Parathyroid adenoma (tissue), 2 donors: ENCODE data around the gene TUBB3.
"Not testable (repeated sequence)": the region's sequence is repeated elsewhere in the genome, so short reads cannot be mapped to it uniquely, and the experiment has no call there.

Experiments used
- H2AFZ ChIP-seq: fragments of 300-600 bp; sonication (generic); one replicate; pipeline ENCODE4 v1.7.0; 2017; ENCODE audit warnings: antibody characterized with exemption, mild to moderate bottlenecking
- H3K27ac ChIP-seq: fragments of 300-600 bp; sonication (generic); one replicate; pipeline ENCODE4 v1.7.0; 2017
- H3K27me3 ChIP-seq: fragments of 300-600 bp; sonication (generic); one replicate; pipeline ENCODE4 v1.7.0; 2017; ENCODE audit warnings: low read length; ENCODE audit not compliant: control insufficient read depth, insufficient read depth
- H3K36me3 ChIP-seq: fragments of 300-600 bp; sonication (generic); one replicate; pipeline ENCODE4 v1.7.0; 2017; ENCODE audit warnings: low read length; ENCODE audit not compliant: control insufficient read depth, insufficient read depth
- H3K4me1 ChIP-seq: fragments of 300-600 bp; sonication (generic); one replicate; pipeline ENCODE4 v1.7.0; 2017; ENCODE audit warnings: control low read depth
- H3K4me2 ChIP-seq: fragments of 300-600 bp; sonication (generic); one replicate; pipeline ENCODE4 v1.7.0; 2017; ENCODE audit warnings: low read length
- H3K4me3 ChIP-seq: fragments of 300-600 bp; sonication (generic); one replicate; pipeline ENCODE4 v1.7.0; 2017; ENCODE audit warnings: low read depth, low read length
- H3K79me2 ChIP-seq: fragments of 300-600 bp; sonication (generic); one replicate; pipeline ENCODE4 v1.7.0; 2017; ENCODE audit warnings: control low read depth
- H3K9ac ChIP-seq: fragments of 300-600 bp; sonication (generic); one replicate; pipeline ENCODE4 v1.7.0; 2017; ENCODE audit warnings: mild to moderate bottlenecking
- H3K9me3 ChIP-seq: fragments of 300-600 bp; sonication (generic); one replicate; pipeline ENCODE4 v1.7.0; 2017; ENCODE audit warnings: low read length; ENCODE audit not compliant: control insufficient read depth
- TF ChIP-seq, protein P1 (sequence below): fragments of 300-600 bp; sonication (generic); IDR thresholded peaks from one replicate; pipeline ENCODE4 v1.7.0; 2017; ENCODE audit warnings: antibody characterized with exemption, mild to moderate bottlenecking
- donor health status: primary hyperparathyroidism.

Gene TUBB3

DNA sequence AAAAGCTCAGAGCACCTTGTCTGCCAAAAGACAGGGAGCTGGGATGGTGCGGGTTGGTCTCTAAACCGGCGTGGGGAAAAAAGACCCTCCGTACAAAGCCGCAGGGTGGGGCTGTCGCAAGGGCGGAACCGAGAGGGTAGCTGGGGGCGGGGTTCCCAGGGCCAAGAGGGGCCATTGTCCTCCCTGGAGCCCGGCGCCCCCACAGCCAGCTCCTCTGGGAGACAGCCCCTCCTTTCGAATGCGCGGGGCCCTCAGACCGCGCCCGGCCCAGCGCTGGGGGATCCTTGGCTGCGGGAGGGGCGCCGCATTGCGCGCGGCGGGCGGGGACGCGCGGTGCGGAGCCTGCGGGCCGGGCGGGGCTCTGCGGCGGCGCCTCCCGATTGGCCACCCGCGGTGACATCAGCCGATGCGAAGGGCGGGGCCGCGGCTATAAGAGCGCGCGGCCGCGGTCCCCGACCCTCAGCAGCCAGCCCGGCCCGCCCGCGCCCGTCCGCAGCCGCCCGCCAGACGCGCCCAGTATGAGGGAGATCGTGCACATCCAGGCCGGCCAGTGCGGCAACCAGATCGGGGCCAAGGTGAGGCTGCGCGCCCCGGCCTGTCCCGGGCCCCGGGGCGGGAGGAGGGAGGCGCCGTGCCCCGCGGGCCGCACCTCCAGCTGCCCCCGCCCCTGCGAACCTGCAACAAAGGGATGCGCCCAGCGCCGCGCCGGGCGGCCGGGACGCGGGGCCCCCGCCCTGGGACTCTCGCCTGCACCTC, at the start of gene TUBB3:
Gene TUBB3 (plus strand): TSS at position 459 of the 756 bp plus-strand sequence. CDS start 60 bp downstream, at position 519.
- no peak within 1 kb of the TSS for H3K27ac ChIP-seq
- peaks cover 7% of the 10 kb centered on the region for H3K27me3 ChIP-seq
- H3K36me3 ChIP-seq: no peaks in the 10 kb centered on the region
- peaks cover 17% of the 10 kb centered on the region for H3K4me1 ChIP-seq
- peak within 1 kb of the TSS; percentile 33 for H3K4me3 ChIP-seq
- peak within 1 kb of the TSS; percentile 37 for H3K4me2 ChIP-seq
- TF ChIP-seq, protein P1, sequence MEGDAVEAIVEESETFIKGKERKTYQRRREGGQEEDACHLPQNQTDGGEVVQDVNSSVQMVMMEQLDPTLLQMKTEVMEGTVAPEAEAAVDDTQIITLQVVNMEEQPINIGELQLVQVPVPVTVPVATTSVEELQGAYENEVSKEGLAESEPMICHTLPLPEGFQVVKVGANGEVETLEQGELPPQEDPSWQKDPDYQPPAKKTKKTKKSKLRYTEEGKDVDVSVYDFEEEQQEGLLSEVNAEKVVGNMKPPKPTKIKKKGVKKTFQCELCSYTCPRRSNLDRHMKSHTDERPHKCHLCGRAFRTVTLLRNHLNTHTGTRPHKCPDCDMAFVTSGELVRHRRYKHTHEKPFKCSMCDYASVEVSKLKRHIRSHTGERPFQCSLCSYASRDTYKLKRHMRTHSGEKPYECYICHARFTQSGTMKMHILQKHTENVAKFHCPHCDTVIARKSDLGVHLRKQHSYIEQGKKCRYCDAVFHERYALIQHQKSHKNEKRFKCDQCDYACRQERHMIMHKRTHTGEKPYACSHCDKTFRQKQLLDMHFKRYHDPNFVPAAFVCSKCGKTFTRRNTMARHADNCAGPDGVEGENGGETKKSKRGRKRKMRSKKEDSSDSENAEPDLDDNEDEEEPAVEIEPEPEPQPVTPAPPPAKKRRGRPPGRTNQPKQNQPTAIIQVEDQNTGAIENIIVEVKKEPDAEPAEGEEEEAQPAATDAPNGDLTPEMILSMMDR: no peak
- peak within 1 kb of the TSS; percentile 80 for H2AFZ ChIP-seq
- no peak within 1 kb of the TSS for H3K9ac ChIP-seq
- no peaks in the 10 kb centered on the region for H3K79me2 ChIP-seq
- no peaks in the 10 kb centered on the region for H3K9me3 ChIP-seq

DNA sequence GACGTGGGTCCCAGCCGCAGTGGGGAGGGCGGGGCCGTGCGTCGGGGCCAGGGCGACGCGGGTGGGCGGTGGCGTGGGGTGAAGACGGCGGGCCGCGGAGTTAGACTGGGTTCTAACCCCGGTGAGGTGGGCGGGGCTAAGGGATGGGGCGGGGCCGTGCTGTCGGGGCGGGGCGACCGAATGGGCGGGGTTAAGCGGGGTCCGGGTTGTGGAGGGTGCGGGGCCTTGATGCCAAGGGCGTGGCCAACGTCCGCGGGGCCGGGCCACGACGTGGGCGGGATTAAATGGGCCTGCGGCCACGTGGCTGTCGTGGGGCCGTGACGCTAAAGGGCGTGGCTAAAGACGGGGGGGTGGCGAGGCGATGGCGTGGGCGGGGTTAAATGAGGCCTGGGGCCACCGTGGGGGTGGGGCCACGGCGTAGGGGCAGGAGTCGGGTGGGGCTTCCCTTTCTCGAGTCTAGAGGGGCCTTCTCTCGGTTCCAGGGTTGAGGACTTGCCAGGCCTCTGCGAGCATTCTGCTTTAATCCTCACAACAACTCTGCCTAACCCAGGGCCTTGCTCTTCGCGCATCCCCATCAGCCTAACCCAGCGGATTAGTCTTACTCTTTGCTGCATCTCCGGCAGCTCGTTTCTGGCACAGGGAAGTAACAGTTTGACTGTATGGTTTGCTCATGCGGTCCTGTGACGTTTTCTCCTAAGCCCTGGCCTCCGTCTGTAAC, 49.0 kb upstream of the TUBB3 start:
- Histone ChIP-seq H3K9ac (peak overlapping the region; percentile 92), H3K4me2 (peak overlapping the region; percentile 99), H3K27ac (peak overlapping the region; percentile 98), H3K27me3 (no peaks in the 10 kb centered on the region), H3K4me1 (no peaks in the 10 kb centered on the region), H3K79me2 (peaks cover 25% of the 10 kb centered on the region), H3K9me3 (no peaks in the 10 kb centered on the region), H3K36me3 (no peaks in the 10 kb centered on the region), H2AFZ (peak overlapping the region; percentile 92), H3K4me3 (peak overlapping the region; percentile 100)
- TF ChIP-seq, protein P1: no peak

DNA sequence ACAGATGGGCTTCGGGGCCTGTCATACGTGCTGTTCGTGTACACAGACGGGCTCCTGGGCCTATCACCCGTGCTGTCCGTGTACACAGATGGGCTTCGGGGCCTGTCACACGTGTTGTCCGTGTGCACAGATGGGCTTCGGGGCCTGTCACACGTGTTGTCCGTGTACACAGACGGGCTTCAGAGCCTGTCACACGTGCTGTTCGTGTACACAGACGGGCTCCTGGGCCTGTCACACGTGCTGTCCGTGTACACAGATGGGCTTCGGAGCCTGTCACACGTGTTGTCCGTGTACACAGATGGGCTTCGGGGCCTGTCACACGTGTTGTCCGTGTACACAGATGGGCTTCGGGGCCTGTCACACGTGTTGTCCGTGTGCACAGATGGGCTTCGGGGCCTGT, 44.0 kb upstream of the TUBB3 start:
- not testable (repeated sequence) for H3K27me3 ChIP-seq, H3K4me2 ChIP-seq, H2AFZ ChIP-seq, H3K4me3 ChIP-seq, H3K9me3 ChIP-seq, H3K36me3 ChIP-seq, H3K9ac ChIP-seq, H3K27ac ChIP-seq, H3K4me1 ChIP-seq
- peaks cover 69% of the 10 kb centered on the region for H3K79me2 ChIP-seq

DNA sequence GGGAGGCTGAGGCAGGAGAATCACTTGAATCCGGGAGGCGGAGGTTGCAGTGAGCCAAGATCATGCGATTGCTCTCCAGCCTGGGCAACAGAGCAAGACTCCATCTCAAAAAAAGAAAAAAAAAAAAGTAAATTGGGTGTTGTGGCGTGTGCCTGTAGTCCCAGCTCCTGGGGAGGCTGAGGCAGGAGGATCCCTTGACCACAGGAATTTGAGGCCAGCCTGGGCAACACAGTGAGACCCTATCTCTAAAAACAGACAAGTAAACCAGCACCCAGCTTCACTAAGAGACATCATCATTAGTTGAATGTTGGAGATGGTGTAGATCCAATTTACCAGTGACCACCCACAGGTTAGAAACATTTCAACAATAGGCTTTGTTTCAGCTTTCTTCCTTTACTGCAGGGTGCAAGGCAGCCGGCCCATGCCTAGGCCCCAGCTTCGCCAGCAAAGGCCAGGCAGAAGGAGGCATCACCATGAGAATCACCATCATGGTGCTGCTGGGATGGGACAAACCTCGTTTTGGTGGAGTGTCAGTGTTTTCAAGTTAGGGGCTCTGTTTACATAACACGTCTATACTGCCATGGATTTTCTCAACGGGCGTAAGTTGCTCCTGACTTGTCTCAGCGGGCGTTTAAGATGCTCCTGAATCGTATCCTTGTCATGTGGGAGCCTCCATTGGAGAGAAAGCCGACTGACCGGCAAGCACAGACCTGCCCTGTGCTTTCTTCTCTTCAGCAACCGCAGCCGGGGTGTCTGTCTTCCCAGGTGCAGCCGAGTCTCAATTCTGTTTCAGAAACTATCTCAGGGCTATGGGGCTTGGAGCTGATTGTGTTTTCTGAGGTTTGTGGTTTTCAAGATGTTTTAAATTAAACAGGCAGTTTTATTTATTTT, 42.4 kb upstream of the TUBB3 start:
- TF ChIP-seq, protein P1: no peak
- Histone ChIP-seq H3K4me2 (no peak overlapping the region), H3K27me3 (no peaks in the 10 kb centered on the region), H3K4me3 (no peak overlapping the region), H3K36me3 (no peaks in the 10 kb centered on the region), H2AFZ (no peak overlapping the region), H3K79me2 (peaks cover 78% of the 10 kb centered on the region), H3K9me3 (no peaks in the 10 kb centered on the region), H3K9ac (no peak overlapping the region), H3K4me1 (no peaks in the 10 kb centered on the region), H3K27ac (no peak overlapping the region)

DNA sequence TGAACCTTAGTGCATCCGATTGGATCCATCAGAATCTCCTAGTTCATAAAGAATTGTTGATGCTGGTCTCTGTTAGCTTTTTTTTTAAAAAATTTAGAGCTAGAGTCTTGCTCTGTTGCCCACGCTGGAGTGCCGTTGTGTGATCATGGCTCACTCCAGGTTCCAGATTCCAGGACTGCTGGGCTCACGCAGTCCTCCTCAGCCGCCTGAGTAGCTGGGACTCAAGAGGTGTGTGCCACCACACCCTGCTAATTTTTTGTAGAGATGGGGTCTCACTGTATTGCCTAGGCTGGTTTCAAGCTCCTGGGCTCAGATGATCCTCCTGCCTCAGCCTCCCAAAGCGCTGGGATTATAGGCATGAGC, 41.8 kb upstream of the TUBB3 start:
- H3K4me3 ChIP-seq: no peak overlapping the region
- no peaks in the 10 kb centered on the region for H3K4me1 ChIP-seq
- no peaks in the 10 kb centered on the region for H3K36me3 ChIP-seq
- TF ChIP-seq, protein P1: no peak
- no peak overlapping the region for H3K27ac ChIP-seq
- no peak overlapping the region for H3K9ac ChIP-seq
- H3K9me3 ChIP-seq: no peaks in the 10 kb centered on the region
- no peaks in the 10 kb centered on the region for H3K27me3 ChIP-seq
- H3K4me2 ChIP-seq: no peak overlapping the region
- peaks cover 72% of the 10 kb centered on the region for H3K79me2 ChIP-seq
- no peak overlapping the region for H2AFZ ChIP-seq
